GM12872 (cell line): ENCODE measurements around the gene ARHGDIG.

ENCODE experiments used
- CTCF ChIP-seq: IDR thresholded peaks from 3 replicates; pipeline ENCODE4 v1.5.1; 2011; ENCODE audit warnings: low read depth, mild to moderate bottlenecking, low read length, moderate library complexity; ENCODE audit not compliant: insufficient read depth

ARHGDIG gene

GRCh38 chr16:259226-259625 is 21.2 kb upstream of the ARHGDIG start:
- no peak for TF ChIP-seq CTCF

GRCh38 chr16:259814-260253 is 20.6 kb upstream of the ARHGDIG start:
- TF ChIP-seq CTCF: no peak

DNA sequence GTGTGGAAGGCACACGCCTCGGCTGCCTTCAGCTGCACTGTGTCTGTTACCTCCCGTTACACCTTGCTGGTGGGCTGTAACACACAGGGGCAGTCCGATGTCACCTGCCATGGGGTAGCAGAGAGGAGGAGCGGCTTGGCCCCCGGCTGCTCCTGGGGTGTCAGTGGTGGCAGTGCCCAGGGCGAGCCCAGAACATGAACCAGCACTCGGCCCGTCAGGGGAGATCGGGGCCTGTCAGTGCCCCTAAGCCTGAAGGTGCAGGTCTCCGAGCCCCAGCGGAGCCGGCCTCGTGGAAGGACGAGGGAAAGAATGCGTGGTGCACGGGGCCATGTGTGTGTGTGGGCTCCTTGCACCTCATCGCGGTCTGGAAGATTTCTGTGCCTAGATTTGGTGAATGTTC is 20.1 kb upstream of the ARHGDIG start:
- no peak for TF ChIP-seq CTCF

DNA sequence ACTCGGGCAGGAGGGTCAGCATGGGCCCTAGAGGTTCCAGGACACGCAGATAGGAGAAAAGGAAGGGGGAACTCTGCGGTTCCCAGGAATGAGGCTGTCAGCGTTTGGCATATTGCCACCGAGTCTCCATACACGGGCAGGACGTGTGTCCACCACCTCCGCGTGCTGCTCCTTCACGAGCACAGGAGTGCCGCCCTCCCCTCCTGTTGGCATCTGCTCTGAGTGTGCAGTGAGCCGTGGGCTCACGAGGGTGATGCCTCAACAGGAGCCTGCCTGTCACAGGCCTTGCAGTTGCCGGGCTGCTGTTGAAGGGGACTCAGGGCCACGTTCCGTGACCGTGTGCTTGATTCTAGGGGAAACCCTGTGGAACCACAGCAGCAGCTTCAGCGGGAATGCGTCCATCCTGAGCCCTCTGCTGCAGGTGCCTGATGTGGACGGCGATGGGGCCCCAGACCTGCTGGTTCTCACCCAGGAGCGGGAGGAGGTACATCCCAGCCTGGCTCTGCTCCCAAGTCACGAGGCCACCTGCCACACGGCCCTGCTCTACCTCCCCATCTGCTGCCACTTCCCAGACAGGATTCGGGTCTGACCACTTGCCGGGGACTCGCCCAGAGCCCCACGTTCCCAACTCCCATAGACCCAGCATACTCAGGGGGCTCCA is 19.2 kb upstream of the ARHGDIG start:
- TF ChIP-seq CTCF: no peak

DNA sequence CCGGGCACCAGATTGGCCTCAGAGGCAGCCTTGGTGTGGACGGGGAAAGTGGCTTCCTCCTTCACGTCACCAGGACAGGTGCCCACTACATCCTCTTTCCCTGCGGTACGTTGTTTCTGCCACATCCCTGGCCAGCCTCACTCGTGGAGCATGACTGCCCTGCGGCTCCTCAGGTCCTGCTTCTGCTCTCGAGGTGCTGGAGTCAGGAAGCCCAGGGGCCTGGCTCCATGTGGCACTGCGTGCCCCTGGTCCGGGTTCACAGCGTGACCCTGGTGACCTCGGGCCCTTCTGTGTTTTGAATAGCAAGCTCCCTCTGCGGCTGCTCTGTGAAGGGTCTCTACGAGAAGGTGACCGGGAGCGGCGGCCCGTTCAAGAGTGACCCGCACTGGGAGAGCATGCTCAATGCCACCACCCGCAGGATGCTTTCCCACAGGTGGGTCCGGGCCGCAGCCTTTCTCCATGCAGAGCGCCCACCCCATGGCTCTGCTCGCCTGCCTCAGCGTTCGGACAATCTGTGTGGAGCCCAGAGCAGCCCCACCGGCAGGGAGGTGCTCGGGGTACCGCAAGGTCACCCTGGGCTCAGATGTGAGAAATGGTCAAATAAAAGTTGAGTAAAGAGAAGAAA is 18.2 kb upstream of the ARHGDIG start:
- no peak for TF ChIP-seq CTCF

- no peak for TF ChIP-seq CTCF
Observed at GRCh38 chr16:263182-263774, 17.1 kb upstream of the ARHGDIG start.

DNA sequence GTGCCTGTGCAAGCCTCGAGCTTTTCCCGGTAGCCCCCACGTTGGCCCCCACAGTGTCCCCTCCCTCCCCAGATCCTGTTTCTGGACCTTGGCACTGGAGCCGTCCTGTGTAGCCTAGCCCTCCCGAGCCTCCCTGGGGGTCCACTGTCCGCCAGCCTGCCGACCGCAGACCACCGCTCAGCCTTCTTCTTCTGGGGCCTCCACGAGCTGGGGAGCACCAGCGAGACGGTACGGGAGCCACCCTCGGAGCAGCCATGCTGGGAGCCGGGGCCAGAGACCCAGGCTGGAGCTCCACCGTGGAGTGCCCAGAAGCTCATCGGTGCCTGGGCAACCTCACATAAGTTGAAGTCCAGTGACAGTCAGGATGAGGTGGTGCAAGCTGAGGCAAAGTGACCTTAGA is 16.4 kb upstream of the ARHGDIG start:
- no peak for TF ChIP-seq CTCF
